HG02981 (cell line): ENCODE data around the gene ALDH1B1.

Source experiments
- ATAC-seq: cut with Tn5 transposase; IDR thresholded peaks from one replicate; pipeline ENCODE4 v1.9.1; 2021; ENCODE audit warnings: mild to moderate bottlenecking, moderate library complexity; ENCODE audit not compliant: unreplicated experiment

ALDH1B1 gene

GRCh38 chr9:38437193-38437823 is 44.8 kb downstream of the ALDH1B1 start:
- ATAC-seq = no peak

- no peak for ATAC-seq
Measured at GRCh38 chr9:38439291-38439915, 46.9 kb downstream of the ALDH1B1 start.

- no peak for ATAC-seq
Measured at GRCh38 chr9:38439916-38440301, 47.4 kb downstream of the ALDH1B1 start.

- no peak for ATAC-seq
Measured at GRCh38 chr9:38440516-38440915, 48.0 kb downstream of the ALDH1B1 start.

GRCh38 chr9:38441347-38442085 is 49.0 kb downstream of the ALDH1B1 start:
- no peak for ATAC-seq

- no peak for ATAC-seq
Measured at GRCh38 chr9:38442473-38443096, 50.1 kb downstream of the ALDH1B1 start.

- ATAC-seq = no peak
Measured at GRCh38 chr9:38443181-38443580, 50.7 kb downstream of the ALDH1B1 start.

GRCh38 chr9:38443597-38443996 is 51.1 kb downstream of the ALDH1B1 start:
- no peak for ATAC-seq

- ATAC-seq = peak; percentile 93
Measured at GRCh38 chr9:38445154-38446043, 52.9 kb downstream of the ALDH1B1 start.

- no peak for ATAC-seq
Measured at GRCh38 chr9:38447703-38448102, 55.2 kb downstream of the ALDH1B1 start.
